Gastroesophageal sphincter (tissue), 4 donors: ENCODE measurements around the gene ADGRL1. TPM values are rescaled to one million over a fixed set of nuclear protein-coding genes. Genes with fewer than 3 reads are reported as not detected.
"Not testable (repeated sequence)": the region's sequence is repeated elsewhere in the genome, so short reads cannot be mapped to it uniquely, and the experiment has no call there.

Experiments used
- ATAC-seq: fragments of 150-250 bp; one replicate; pipeline ENCODE4 v1.9.1; 2016; ENCODE audit warnings: mild to moderate bottlenecking, moderate library complexity
- H3K27ac ChIP-seq, 4 donors: fragments of 200-600 bp; sonication (generic) in 3 of 4; 1 replicate in 3 of 4; 2 replicates in 1 of 4; pipeline ENCODE4 v1.5.1; 2016 to 2019
- H3K27me3 ChIP-seq: fragments of 200-600 bp; sonication (generic); one replicate; pipeline ENCODE4 v1.5.1; 2019
- H3K36me3 ChIP-seq, 2 donors: fragments of 200-600 bp; sonication (generic); one replicate each; pipeline ENCODE4 v1.5.1; 2019; ENCODE audit warnings: control low read depth in 1 of 2
- H3K4me1 ChIP-seq, 3 donors: fragments of 200-600 bp; sonication (generic); 1 replicate in 2 of 3; 2 replicates in 1 of 3; pipeline ENCODE4 v1.5.1; 2016 to 2019; ENCODE audit warnings: control low read depth in 2 of 3
- H3K4me3 ChIP-seq, 2 donors: fragments of 200-600 bp; sonication (generic); one replicate each; pipeline ENCODE4 v1.5.1; 2019; ENCODE audit warnings: mild to moderate bottlenecking in 1 of 2, moderate library complexity in 1 of 2
- H3K9me3 ChIP-seq, 3 donors: fragments of 200-600 bp; sonication (generic); one replicate each; pipeline ENCODE4 v1.5.1; 2017 to 2019; ENCODE audit warnings: control low read depth in 2 of 3
- EP300 ChIP-seq: sonication (generic); formaldehyde crosslinking; IDR thresholded peaks from one replicate; pipeline ENCODE4 v1.6.1; 2017; ENCODE audit warnings: antibody characterized with exemption, mild to moderate bottlenecking
- POLR2A ChIP-seq, 2 donors: fragments of 450-650 bp; IDR thresholded peaks; one replicate each; pipeline ENCODE4 v1.6.1; 2017; ENCODE audit warnings: antibody characterized with exemption in 2 of 2, mild to moderate bottlenecking in 2 of 2, moderate library complexity in 1 of 2
- POLR2AphosphoS5 ChIP-seq: sonication (generic); formaldehyde crosslinking; IDR thresholded peaks from one replicate; pipeline ENCODE4 v1.6.1; 2017; ENCODE audit warnings: antibody characterized with exemption
- WGBS, 2 donors: methylation state at CpG; one replicate each; pipeline ENCODE4 v1.1.5; 2018; ENCODE audit warnings: low coverage in 1 of 2; 5-methylcytosine and 5-hydroxymethylcytosine counted together
- total RNA-seq, 4 donors: library from RNA; depleted of rRNA; stranded (reverse); fragments of >200 nt; gene quantifications; one replicate each; pipeline ENCODE4 v1.1.0, GENCODE V29; 2016
- TF ChIP-seq, protein P1 (sequence below), 4 experiments: fragments of 200-600 bp in 2 of 4; fragments of 450-650 bp in 2 of 4; sonication (generic) in 1 of 4; IDR thresholded peaks; one replicate each; pipeline ENCODE4 v1.5.1; 2017 to 2019; ENCODE audit warnings: antibody characterized with exemption in 4 of 4, mild to moderate bottlenecking in 2 of 4, moderate library complexity in 2 of 4

Gene ADGRL1
- total RNA-seq, 4 donors from 2014 or later = 13.3 to 47.9 (median 21.1) TPM

DNA sequence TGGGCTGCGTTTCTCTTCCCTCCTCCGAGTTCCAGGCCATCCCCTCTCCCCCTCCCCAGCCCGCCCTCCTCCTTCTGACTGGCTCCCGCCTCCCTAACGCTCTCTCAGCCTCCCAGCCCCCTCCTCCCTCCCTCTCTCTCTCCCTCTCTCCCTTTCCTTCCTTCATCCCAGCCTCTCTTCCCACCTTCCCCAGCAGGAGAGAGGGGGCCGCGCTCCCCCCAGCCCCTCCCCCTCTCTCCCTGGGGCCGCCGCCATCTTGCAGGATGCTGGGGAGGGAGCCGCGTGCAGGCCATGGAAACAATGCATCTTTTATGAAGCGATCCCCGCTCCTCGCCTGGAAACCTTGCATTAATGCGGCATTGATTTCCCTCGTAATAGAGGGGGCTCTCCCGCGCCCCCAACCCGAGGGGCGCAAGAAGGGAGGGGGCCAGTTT is 42.6 kb upstream of the ADGRL1 start:
- WGBS, 2 donors = 0% methylated on average over 7 of the region's 20 CpGs; no CpG with 5 or more reads in 1 of the 2 donors
- Histone ChIP-seq H3K27ac (peak overlapping the region in 3 of 4 donors; percentile 32 to 81 (median 51)), H3K36me3 (no peaks in the 10 kb centered on the region), H3K9me3 (no peaks in the 10 kb centered on the region), H3K4me1 (peaks cover 0 to 25% (median 0%) of the 10 kb centered on the region in 3 donors), H3K4me3 (peak overlapping the region; percentile 45 to 68), H3K27me3 (no peaks in the 10 kb centered on the region)
- TF ChIP-seq, protein P1, sequence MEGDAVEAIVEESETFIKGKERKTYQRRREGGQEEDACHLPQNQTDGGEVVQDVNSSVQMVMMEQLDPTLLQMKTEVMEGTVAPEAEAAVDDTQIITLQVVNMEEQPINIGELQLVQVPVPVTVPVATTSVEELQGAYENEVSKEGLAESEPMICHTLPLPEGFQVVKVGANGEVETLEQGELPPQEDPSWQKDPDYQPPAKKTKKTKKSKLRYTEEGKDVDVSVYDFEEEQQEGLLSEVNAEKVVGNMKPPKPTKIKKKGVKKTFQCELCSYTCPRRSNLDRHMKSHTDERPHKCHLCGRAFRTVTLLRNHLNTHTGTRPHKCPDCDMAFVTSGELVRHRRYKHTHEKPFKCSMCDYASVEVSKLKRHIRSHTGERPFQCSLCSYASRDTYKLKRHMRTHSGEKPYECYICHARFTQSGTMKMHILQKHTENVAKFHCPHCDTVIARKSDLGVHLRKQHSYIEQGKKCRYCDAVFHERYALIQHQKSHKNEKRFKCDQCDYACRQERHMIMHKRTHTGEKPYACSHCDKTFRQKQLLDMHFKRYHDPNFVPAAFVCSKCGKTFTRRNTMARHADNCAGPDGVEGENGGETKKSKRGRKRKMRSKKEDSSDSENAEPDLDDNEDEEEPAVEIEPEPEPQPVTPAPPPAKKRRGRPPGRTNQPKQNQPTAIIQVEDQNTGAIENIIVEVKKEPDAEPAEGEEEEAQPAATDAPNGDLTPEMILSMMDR (IDR thresholded peaks at IDR 0.05) = no peak
- TF ChIP-seq EP300 (no peak), POLR2AphosphoS5 (no peak)
- ATAC-seq = peak; percentile 63

DNA sequence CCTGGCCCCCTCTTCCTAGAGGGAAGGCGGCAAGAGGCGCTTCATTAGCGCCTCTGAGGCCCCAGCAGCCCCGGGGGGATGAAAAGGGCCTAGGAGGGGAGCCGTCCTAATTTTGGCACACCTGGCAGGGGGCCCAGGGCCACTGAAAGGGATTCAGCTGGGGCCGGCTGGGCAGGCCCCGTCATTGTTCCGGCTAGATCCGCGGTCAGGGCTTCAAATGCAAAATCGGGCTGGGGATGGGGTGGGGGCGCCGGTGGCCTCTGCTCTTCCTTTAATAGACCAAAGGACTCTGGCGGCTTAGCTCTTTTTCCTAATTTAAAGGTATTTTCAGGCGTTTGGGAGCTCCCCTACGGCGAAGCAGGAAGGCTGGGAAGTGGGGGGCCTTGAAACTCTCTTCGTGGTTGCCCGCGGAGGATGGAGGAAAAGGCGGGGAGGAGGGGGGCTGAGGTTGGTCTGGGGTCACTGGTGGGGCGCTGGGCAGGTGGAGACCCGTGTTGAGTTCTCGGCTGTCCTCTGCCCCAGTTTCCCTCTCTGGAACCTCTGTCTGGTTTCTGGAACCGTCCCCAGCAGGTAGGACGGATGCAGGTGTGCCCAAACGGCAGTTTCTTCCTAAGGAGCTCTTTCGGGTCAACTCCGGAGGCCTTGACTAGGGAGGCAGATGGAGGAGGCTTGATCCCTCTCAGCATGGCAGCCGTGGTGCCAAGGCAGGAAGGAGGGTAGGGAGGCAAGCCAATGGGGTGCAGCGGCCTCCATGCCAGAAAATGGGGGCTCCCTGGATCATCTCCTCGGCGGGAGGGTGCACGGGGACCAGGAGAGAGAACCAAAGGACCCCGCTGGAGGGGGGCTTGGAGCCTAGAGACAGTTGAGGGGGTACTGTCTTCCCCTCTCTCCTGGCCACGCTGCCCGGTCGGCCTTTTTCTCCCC is 41.8 kb upstream of the ADGRL1 start:
- Histone ChIP-seq H3K4me3 (peak overlapping the region; percentile 45 to 68), H3K27ac (peak overlapping the region in 2 of 4 donors; percentile 51 to 81), H3K4me1 (peaks cover 0 to 25% (median 0%) of the 10 kb centered on the region in 3 donors)
- ATAC-seq, H3K9me3 ChIP-seq, H3K27me3 ChIP-seq, H3K36me3 ChIP-seq: not testable (repeated sequence)
- 0 to 5% methylated on average over 6 to 11 of the region's 38 CpGs for WGBS, 2 donors

DNA sequence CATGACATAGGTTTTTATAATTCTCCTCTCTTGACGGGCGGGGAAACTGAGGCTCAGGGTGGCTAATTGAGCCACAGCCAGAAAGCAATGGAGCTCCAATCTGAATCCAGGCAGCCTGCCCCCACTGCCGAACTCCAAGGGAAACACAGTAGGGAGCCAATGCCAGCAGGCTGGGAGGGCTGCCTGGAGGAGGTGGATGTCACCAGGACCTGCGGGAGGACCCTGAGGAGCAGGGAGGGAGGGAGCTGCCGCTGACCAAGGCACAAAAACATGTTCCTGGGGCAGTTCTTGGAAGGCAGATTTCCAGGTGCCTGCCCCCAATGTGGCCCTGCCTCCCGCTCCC is 41.2 kb upstream of the ADGRL1 start:
- H3K27ac ChIP-seq = peak overlapping the region in 1 of 4 donors; percentile 81
- H3K4me3 ChIP-seq = peak overlapping the region in 1 of 2 donors; percentile 68
- not testable (repeated sequence) for H3K9me3 ChIP-seq, H3K27me3 ChIP-seq, H3K36me3 ChIP-seq, ATAC-seq
- WGBS, 2 donors = 100% methylated on average over 2 of the region's 6 CpGs; no CpG with 5 or more reads in 1 of the 2 donors
- peaks cover 0 to 25% (median 0%) of the 10 kb centered on the region in 3 donors for H3K4me1 ChIP-seq

DNA sequence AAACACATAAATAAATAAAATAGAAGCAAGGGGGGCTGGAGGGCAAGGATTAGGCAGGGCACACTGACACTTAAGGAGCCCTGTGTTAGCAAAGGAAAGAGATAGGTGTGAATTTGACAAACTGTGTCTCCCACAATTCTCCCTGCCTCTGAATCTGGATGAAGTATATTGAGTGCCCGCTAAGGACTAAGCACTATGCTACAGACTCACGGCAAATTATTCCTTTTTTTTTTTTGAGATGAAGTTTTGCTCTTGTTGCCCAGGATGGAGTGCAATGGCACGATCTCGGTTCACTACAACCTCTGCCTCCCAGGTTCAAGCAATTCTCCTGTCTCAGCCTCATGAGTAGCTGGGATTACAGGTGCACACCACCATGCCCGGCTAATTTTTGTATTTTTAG is 38.4 kb upstream of the ADGRL1 start:
- not testable (repeated sequence) for H3K27ac ChIP-seq, H3K27me3 ChIP-seq, H3K36me3 ChIP-seq, H3K9me3 ChIP-seq, ATAC-seq, H3K4me3 ChIP-seq
- peaks cover 0 to 22% (median 0%) of the 10 kb centered on the region in 3 donors for H3K4me1 ChIP-seq
- 67 to 85% methylated on average over 5 of the region's 5 CpGs for WGBS, 2 donors

DNA sequence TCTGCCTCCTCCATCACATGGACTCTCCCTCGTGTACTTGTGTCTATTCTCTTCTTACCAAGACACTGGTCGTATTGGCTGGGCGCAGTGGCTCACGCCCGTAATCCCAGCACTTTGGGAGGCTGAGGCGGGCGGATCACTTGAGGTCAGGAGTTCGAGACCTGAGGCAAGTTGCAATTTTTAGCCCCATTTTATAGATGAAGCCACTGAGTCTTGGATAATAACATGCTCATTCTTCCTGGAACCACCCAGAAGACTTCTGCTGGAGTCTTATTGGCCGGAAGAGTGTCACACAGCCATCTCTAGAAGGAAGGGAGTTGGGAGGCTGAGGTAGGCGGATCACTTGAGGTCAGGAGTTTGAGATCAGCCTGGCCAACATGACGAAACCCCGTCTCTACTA is 37.7 kb upstream of the ADGRL1 start:
- ATAC-seq, H3K4me3 ChIP-seq, H3K9me3 ChIP-seq, H3K27ac ChIP-seq, H3K36me3 ChIP-seq, H3K27me3 ChIP-seq: not testable (repeated sequence)
- H3K4me1 ChIP-seq = peaks cover 0 to 15% (median 0%) of the 10 kb centered on the region in 3 donors
- 92 to 100% methylated on average over 3 to 6 of the region's 12 CpGs for WGBS, 2 donors

DNA sequence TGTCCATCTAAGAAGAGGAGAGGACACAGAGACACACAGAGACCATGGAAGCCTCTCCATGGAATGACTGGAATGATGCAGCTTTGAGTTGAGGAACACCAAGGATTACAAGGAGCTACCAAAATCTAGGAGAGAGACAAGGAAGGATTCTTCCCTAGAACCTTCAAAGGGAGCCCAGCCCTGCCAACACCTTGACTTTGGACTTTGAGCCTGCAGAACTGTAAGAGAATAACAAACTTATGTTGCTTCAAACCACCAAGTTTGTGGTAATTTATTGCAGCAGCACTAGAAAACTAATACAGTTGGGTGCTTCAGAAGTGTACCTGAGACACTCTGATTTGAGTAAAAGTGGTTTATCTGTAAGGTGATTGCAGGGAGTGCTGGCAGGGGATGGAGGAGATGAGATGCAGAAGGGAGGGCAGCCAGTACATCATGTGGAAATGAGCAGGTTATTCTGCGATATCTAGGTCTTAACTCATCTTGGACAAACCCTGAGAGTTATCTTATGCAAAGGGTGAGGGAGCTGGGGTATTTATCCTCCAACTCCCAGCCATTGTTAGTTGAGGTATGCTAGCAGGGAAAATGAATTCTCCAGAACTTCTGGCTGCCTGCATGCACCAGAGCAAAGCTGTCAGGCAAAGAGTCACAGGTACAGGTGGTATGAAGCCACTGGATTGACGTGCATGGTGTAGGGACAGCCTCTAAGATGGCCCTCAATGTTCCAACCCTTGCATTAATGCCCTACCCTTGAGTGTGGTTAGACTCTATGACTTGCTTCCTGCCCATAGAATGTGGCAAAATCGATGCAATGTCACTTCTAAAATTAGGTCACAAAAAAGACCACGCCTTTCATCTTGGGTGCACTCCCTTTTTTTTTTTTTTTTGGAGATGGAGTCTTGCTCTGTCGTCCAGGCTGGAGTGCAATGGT is 31.3 kb upstream of the ADGRL1 start:
- Histone ChIP-seq H3K4me3 (no peak overlapping the region), H3K36me3 (no peaks in the 10 kb centered on the region), H3K4me1 (no peaks in the 10 kb centered on the region), H3K27ac (no peak overlapping the region), H3K27me3 (no peaks in the 10 kb centered on the region), H3K9me3 (peaks cover 0 to 15% (median 0%) of the 10 kb centered on the region in 3 donors)
- TF ChIP-seq EP300 = no peak
- TF ChIP-seq POLR2AphosphoS5 = no peak
- no peak for TF ChIP-seq POLR2A (IDR thresholded peaks at IDR 0.05)
- TF ChIP-seq, protein P1 (IDR thresholded peaks at IDR 0.05) = no peak
- WGBS, 2 donors = 76 to 81% methylated on average over 4 to 5 of the region's 5 CpGs
- no peak for ATAC-seq

DNA sequence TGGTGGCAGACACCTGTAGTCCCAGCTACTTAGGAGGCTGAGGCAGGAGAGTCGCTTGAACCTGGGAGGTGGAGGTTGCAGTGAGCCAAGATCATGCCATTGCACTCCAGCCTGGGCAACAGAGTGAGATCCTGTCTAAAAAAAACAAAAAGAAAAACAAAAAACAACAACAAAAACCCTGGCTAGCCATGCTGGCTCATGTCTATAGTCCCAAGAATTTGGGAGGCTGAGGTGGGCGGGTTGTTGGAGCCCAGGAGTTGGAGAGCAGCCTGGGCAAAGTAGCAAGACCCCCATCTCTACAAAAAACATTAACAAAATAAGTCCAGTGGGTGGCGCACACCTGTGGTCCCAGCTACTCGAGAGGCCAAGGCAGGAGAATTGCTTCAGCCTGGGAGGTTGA is 27.0 kb upstream of the ADGRL1 start:
- H3K27ac ChIP-seq, H3K36me3 ChIP-seq, H3K4me3 ChIP-seq, H3K9me3 ChIP-seq, H3K27me3 ChIP-seq, ATAC-seq, H3K4me1 ChIP-seq: not testable (repeated sequence)
- WGBS, 2 donors = 93 to 100% methylated on average over 2 to 3 of the region's 4 CpGs

DNA sequence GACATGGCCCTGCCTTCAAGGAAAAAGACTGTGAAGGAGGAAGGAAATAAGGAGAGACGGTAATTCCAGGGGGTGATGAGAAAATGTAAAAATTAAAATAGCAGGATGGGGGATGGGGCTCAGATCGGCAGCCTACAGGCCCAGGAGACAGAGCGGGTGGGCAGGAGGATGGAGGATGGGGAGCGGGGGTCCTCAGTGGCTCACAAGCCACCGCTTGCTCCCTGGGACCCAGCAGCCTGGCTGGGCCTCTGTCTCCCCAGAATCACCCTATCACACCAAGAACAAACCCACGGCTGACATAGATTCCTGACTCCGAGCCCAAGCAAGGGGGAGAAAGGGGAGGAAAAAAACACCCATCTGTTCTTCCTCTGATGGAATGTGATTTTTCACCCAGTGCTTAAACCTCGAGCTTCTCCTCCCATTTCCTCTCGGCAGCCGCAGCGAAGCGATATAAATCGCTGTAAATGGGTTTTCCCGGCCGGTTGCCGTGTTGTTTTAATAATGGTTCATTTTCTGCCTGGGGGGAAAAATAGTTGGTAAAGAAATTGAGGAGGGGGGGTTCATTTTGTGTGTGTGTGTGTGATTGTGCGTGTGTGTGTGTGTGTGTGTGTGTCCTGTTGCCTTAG is 22.6 kb upstream of the ADGRL1 start:
- H3K27ac ChIP-seq, H3K27me3 ChIP-seq, H3K36me3 ChIP-seq, H3K4me1 ChIP-seq, H3K9me3 ChIP-seq, H3K4me3 ChIP-seq, ATAC-seq: not testable (repeated sequence)
- 21 to 37% methylated on average over 4 to 7 of the region's 17 CpGs for WGBS, 2 donors

DNA sequence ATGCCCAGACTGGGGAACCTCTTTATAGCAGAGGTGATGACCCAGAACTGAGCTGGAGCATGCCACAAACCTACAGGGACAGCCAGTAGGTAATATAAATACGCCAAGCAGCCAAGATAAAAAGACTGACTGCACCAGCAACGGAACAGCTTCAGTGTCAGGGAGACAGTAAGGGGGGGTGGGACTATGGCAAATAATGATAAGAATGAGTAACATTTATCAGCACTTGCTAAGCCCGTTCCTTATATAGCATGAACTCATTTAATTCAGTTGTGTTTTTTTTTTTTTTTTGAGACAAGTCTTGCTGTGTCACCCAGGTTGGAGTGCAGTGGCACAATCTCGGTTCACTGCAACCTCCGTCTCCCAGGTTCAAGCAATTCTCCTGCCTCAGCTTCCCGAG is 20.5 kb upstream of the ADGRL1 start:
- WGBS, 2 donors = 82 to 86% methylated on average over 6 of the region's 6 CpGs

More for the DNA sequence above, 20.5 kb upstream of the ADGRL1 start:
- not testable (repeated sequence) for H3K27me3 ChIP-seq, H3K4me3 ChIP-seq, ATAC-seq, H3K9me3 ChIP-seq, H3K4me1 ChIP-seq, H3K36me3 ChIP-seq, H3K27ac ChIP-seq
